Endothelial cell of umbilical vein (primary cell): Measurements from ENCODE around the gene DENND1A. TPM values are rescaled to one million over a fixed set of nuclear protein-coding genes. Genes with fewer than 3 reads are reported as not detected.

Experiments used
- BruUV-seq: library from RNA; stranded (reverse); fragments of 400-500 nt; replicated peaks from 2 replicates; lab custom pipeline; 2021; lab: Mats Ljungman, UMichigan
- CTCF ChIA-PET: fragments of 300-600, 350-600 bp; sonication (Branson Sonifier 250); formaldehyde crosslinking; loops from one replicate; lab custom pipeline; 2021; ENCODE audit warnings: antibody characterized with exemption, inconsistent platforms; lab: Charles Lee
- POLR2A ChIA-PET: fragments of 300-600, 350-600 bp; sonication (Branson Sonifier 250); formaldehyde crosslinking; loops from one replicate; lab custom pipeline; 2021; ENCODE audit warnings: antibody characterized with exemption, inconsistent platforms; lab: Charles Lee
- DNase-seq: peaks from one replicate; pipeline ENCODE4 v3.0.0-alpha.2; 2011; ENCODE audit warnings: low read depth, low spot score
- FAIRE-seq: peaks from 2 replicates; lab custom pipeline; 2011; peaks lifted over from hg19 to GRCh38; lab: Jason Lieb, UNC
- H2AFZ ChIP-seq: 2 replicates; pipeline ENCODE4 v1.6.0; 2012; ENCODE audit warnings: low read depth, low read length, control low read depth, inconsistent platforms
- H3K27ac ChIP-seq: 2 replicates; pipeline ENCODE4 v1.5.1; 2011; ENCODE audit warnings: low read depth, mild to moderate bottlenecking, control low read depth, low read length, moderate library complexity; ENCODE audit not compliant: insufficient read depth
- H3K27me3 ChIP-seq, 2 experiments: 2 replicates each; pipeline versions ENCODE4 v1.6.0 to v1.6.1; 2011; ENCODE audit warnings: low read length in 2 of 2, mixed read lengths in 1 of 2; ENCODE audit not compliant: control insufficient read depth in 2 of 2, insufficient read depth in 2 of 2
- H3K36me3 ChIP-seq, 2 experiments: 2 replicates in 1 of 2; 3 replicates in 1 of 2; pipeline ENCODE4 v1.5.1; 2011; ENCODE audit warnings: low read length in 2 of 2, mild to moderate bottlenecking in 1 of 2, moderate library complexity in 1 of 2; ENCODE audit not compliant: control insufficient read depth in 2 of 2, insufficient read depth in 2 of 2; ENCODE audit errors: extremely low read depth in 1 of 2
- H3K4me1 ChIP-seq: 3 replicates; pipeline ENCODE4 v1.5.1; 2011; ENCODE audit warnings: mild to moderate bottlenecking, low read length; ENCODE audit not compliant: control insufficient read depth, insufficient read depth; ENCODE audit errors: extremely low read depth
- H3K4me2 ChIP-seq: 2 replicates; pipeline ENCODE4 v1.6.1; 2011; ENCODE audit warnings: low read length, control low read depth, mixed read lengths; ENCODE audit not compliant: insufficient read depth
- H3K4me3 ChIP-seq, 3 experiments: fragments of 200-600 bp in 1 of 3; sonication (generic), shearing (Covaris generic) in 1 of 3; replicated peaks in 1 of 3; 2 replicates each; pipeline ENCODE4 v1.5.1; 2011 to 2016; ENCODE audit warnings: control low read depth in 3 of 3, low read length in 3 of 3, mild to moderate bottlenecking in 2 of 3, inconsistent platforms in 1 of 3, low read depth in 1 of 3, moderate library complexity in 1 of 3; ENCODE audit not compliant: insufficient read depth in 1 of 3
- H3K79me2 ChIP-seq: 2 replicates; pipeline ENCODE4 v1.6.0; 2012; ENCODE audit warnings: low read length, inconsistent platforms; ENCODE audit not compliant: control insufficient read depth, insufficient read depth
- H3K9ac ChIP-seq: replicated peaks from 2 replicates; pipeline ENCODE3; 2011; ENCODE audit warnings: low read length, control low read depth; ENCODE audit not compliant: insufficient read depth; ENCODE audit errors: extremely low read depth
- H3K9me1 ChIP-seq: replicated peaks from 3 replicates; pipeline ENCODE4 v1.6.0; 2011; ENCODE audit warnings: mild to moderate bottlenecking, low read length; ENCODE audit not compliant: control insufficient read depth, insufficient read depth; ENCODE audit errors: extremely low read depth
- H3K9me3 ChIP-seq: replicated peaks from 2 replicates; pipeline ENCODE4 v1.5.1; 2012; ENCODE audit warnings: low read length, inconsistent platforms; ENCODE audit not compliant: control insufficient read depth, insufficient read depth
- H4K20me1 ChIP-seq: replicated peaks from 2 replicates; pipeline ENCODE3; 2011; ENCODE audit warnings: mild to moderate bottlenecking, low read length; ENCODE audit not compliant: control insufficient read depth, insufficient read depth; ENCODE audit errors: extremely low read depth
- CTCF ChIP-seq, 2 donors: IDR thresholded peaks; 1 replicate in 1 of 2; 2 replicates in 1 of 2; pipeline ENCODE4 v1.5.1; 2011; ENCODE audit warnings: low read length in 2 of 2, mild to moderate bottlenecking in 2 of 2, moderate library complexity in 2 of 2, control low read depth in 1 of 2, inconsistent platforms in 1 of 2, low read depth in 1 of 2; ENCODE audit not compliant: insufficient read depth in 1 of 2; ENCODE audit errors: extremely low read depth in 1 of 2
- EZH2 ChIP-seq: IDR thresholded peaks from 2 replicates; pipeline ENCODE4 v1.6.1; 2012; ENCODE audit warnings: borderline replicate concordance, low read depth, mild to moderate bottlenecking, moderate library complexity, low read length, inconsistent platforms; ENCODE audit not compliant: severe bottlenecking
- FOS ChIP-seq: IDR thresholded peaks from 2 replicates; pipeline ENCODE4 v1.6.1; 2011; ENCODE audit warnings: mild to moderate bottlenecking, low read length, moderate library complexity, borderline replicate concordance; ENCODE audit not compliant: insufficient read depth
- GATA2 ChIP-seq: IDR thresholded peaks from 2 replicates; pipeline ENCODE4 v1.7.0; 2011; ENCODE audit warnings: low read depth, mild to moderate bottlenecking, moderate library complexity, mixed read lengths, low read length; ENCODE audit not compliant: insufficient read length, insufficient read depth
- JUN ChIP-seq: IDR thresholded peaks from 2 replicates; pipeline ENCODE4 v1.6.1; 2011; ENCODE audit warnings: borderline replicate concordance, low read depth; ENCODE audit not compliant: insufficient read length, insufficient read depth
- MYC ChIP-seq: IDR thresholded peaks from one replicate; pipeline ENCODE4 v1.6.1; 2011; ENCODE audit warnings: mild to moderate bottlenecking, low read depth, low read length
- POLR2AphosphoS5 ChIP-seq: IDR thresholded peaks from 2 replicates; pipeline ENCODE4 v1.6.1; 2012; ENCODE audit warnings: low read depth, mild to moderate bottlenecking, control low read depth, low read length, moderate library complexity; ENCODE audit not compliant: insufficient read depth
- dilution Hi-C: fragments of 300-500 bp; cut with MboI; formaldehyde crosslinking; loops from one replicate; pipeline ENCODE4 v1.15.0; 2019; ENCODE audit warnings: low sequenced_read_pairs; ENCODE audit not compliant: extremely low pct_ligation_motif_present
- intact Hi-C: fragments of 100-400 bp; cut with micrococcal nuclease; formaldehyde crosslinking; loops from one replicate; pipeline ENCODE4 v1.10.0; 2022
- polyA plus RNA-seq, 4 experiments: library from polyadenylated mRNA; depleted of rRNA in 3 of 4; stranded (reverse) in 3 of 4; unstranded in 1 of 4; fragments of >200 nt; gene quantifications; 2 replicates each; pipeline versions ENCODE4 v1.2.1 to v1.2.3, GENCODE V29; 2011 to 2012; ENCODE audit warnings: missing spikeins in 1 of 4
- total RNA-seq: library from RNA; stranded (reverse); gene quantifications from 2 replicates; pipeline ENCODE4 v1.2.3, GENCODE V29; 2021

The DENND1A gene
- total and polyA plus RNA-seq, 2 donors (not counting 3 experiments of a cell fraction or from before 2014, with no cell fraction given): 18.5 to 24.5 TPM

DNA sequence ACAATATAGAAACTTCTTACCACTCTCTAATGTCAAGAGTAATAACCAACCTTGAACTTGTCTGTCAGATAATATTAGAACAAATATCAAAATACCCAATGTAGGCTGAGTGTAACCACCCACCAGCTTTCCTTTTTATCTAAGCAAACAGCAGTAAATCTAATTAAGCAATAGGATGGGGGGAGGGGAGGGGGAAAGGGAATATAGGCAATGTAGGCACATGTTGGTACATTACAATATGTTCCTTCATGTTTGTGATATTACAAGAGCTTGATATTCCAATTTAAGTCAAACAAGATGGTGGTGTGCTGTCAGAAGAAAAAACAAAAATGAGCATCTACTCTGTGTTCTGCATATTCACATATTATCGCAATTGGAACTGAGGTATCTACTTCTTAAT, 158.2 kb downstream of the DENND1A start:
- Histone ChIP-seq H3K4me3 (no peak overlapping the region), H3K4me2 (no peak overlapping the region), H3K27ac (no peak overlapping the region), H3K9ac (no peak overlapping the region), H3K9me1 (no peaks in the 10 kb centered on the region), H3K9me3 (no peaks in the 10 kb centered on the region), H4K20me1 (no peaks in the 10 kb centered on the region), H3K27me3 (no peaks in the 10 kb centered on the region), H2AFZ (no peak overlapping the region), H3K79me2 (no peaks in the 10 kb centered on the region), H3K36me3 (no peaks in the 10 kb centered on the region), H3K4me1 (no peaks in the 10 kb centered on the region)
- CTCF ChIA-PET: no interaction called here
- no TSS peak for BruUV-seq
- dilution Hi-C loops (no loop called here), intact Hi-C loops (no loop called here)
- FAIRE-seq (no peak), DNase-seq (no peak)
- POLR2A ChIA-PET: no interaction called here
- no peak for TF ChIP-seq POLR2AphosphoS5
- no peak for TF ChIP-seq CTCF (IDR thresholded peaks at IDR 0.05; ENCODE audit: extremely low read depth in 1 of 2, insufficient read depth in 1 of 2, low read depth in 1 of 2, low read length in 2 of 2)
- TF ChIP-seq FOS: no peak
- TF ChIP-seq MYC: no peak
- TF ChIP-seq GATA2: no peak
- TF ChIP-seq JUN: no peak
- no peak for TF ChIP-seq EZH2
